ENCODE results near the gene GPR151. TPM values are rescaled to one million over a fixed set of nuclear protein-coding genes. Genes with fewer than 3 reads are reported as not detected.

GPR151 gene
- not detected for total RNA-seq

GRCh38 chr5:146516151-146516475, at the start of gene GPR151:
GPR151 (minus strand) TSS chr5:146516190; CDS start chr5:146516113, 77 bp downstream.

Other genes starting within 250 kb of the GPR151 start
- gene POU4F3, start 177.4 kb downstream of the GPR151 start, total RNA-seq = under 1 TPM in 1 of 2 experiments, not detected in 1; 0.08 TPM
- gene TCERG1, start 68.9 kb downstream of the GPR151 start, total RNA-seq = 10 to 100 TPM; 78.6 to 80.3 TPM